Trophoblast cell (in vitro differentiated cells and primary cell): Measurements from ENCODE around the gene THSD4.
"Not testable (repeated sequence)": the region's sequence is repeated elsewhere in the genome, so short reads cannot be mapped to it uniquely, and the experiment has no call there.

Source experiments
- DNase-seq, 2 donors: peaks; one replicate each; pipeline ENCODE4 v3.0.0-alpha.2; 2016
- H2AFZ ChIP-seq: 2 replicates; pipeline ENCODE4 v1.6.1; 2013; ENCODE audit warnings: low read length, moderate library complexity, mild to moderate bottlenecking; ENCODE audit not compliant: insufficient read depth, poor library complexity
- H2AK5ac ChIP-seq: 2 replicates; pipeline ENCODE4 v1.6.1; 2013; ENCODE audit warnings: mild to moderate bottlenecking, low read length
- H2BK120ac ChIP-seq: 2 replicates; pipeline ENCODE4 v1.6.1; 2013; ENCODE audit warnings: low read length, mild to moderate bottlenecking, moderate library complexity; ENCODE audit not compliant: insufficient read depth, poor library complexity
- H2BK12ac ChIP-seq: 2 replicates; pipeline ENCODE4 v1.6.1; 2013; ENCODE audit warnings: mild to moderate bottlenecking, low read length, moderate library complexity
- H2BK5ac ChIP-seq: 2 replicates; pipeline ENCODE4 v1.6.1; 2013; ENCODE audit warnings: low read length, low read depth, moderate library complexity, mild to moderate bottlenecking; ENCODE audit not compliant: poor library complexity
- H3K14ac ChIP-seq: 2 replicates; pipeline ENCODE4 v1.6.1; 2013; ENCODE audit warnings: mild to moderate bottlenecking, low read length
- H3K18ac ChIP-seq: 2 replicates; pipeline ENCODE4 v1.6.1; 2013; ENCODE audit warnings: mild to moderate bottlenecking, low read length
- H3K23ac ChIP-seq: 2 replicates; pipeline ENCODE4 v1.6.1; 2013; ENCODE audit warnings: low read length
- H3K27ac ChIP-seq: 2 replicates; pipeline ENCODE4 v1.5.1; 2013; ENCODE audit warnings: low read depth, mild to moderate bottlenecking, inconsistent platforms, low read length, moderate library complexity
- H3K27me3 ChIP-seq: 2 replicates; pipeline ENCODE4 v1.6.1; 2013; ENCODE audit warnings: inconsistent platforms, mild to moderate bottlenecking, low read length, moderate library complexity; ENCODE audit not compliant: insufficient read depth
- H3K36me3 ChIP-seq, 2 experiments: 1 replicate in 1 of 2; 2 replicates in 1 of 2; pipeline ENCODE4 v1.6.1; 2013; ENCODE audit warnings: low read length in 2 of 2, mild to moderate bottlenecking in 2 of 2, moderate library complexity in 1 of 2; ENCODE audit not compliant: insufficient read depth in 2 of 2, control insufficient read depth in 1 of 2
- H3K4ac ChIP-seq: 2 replicates; pipeline ENCODE4 v1.6.1; 2013; ENCODE audit warnings: low read depth, mild to moderate bottlenecking, low read length, moderate library complexity
- H3K4me1 ChIP-seq, 2 experiments: 1 replicate in 1 of 2; 2 replicates in 1 of 2; pipeline ENCODE4 v1.6.1; 2013; ENCODE audit warnings: low read length in 2 of 2, mild to moderate bottlenecking in 2 of 2, moderate library complexity in 1 of 2; ENCODE audit not compliant: insufficient read depth in 2 of 2, control insufficient read depth in 1 of 2
- H3K4me2 ChIP-seq: 2 replicates; pipeline ENCODE4 v1.6.1; 2013; ENCODE audit warnings: inconsistent platforms, mild to moderate bottlenecking, low read length, moderate library complexity
- H3K4me3 ChIP-seq: 2 replicates; pipeline ENCODE4 v1.5.1; 2013; ENCODE audit warnings: mild to moderate bottlenecking, low read depth, low read length, inconsistent platforms
- H3K79me1 ChIP-seq: one replicate; pipeline ENCODE4 v1.6.1; 2013; ENCODE audit warnings: low read length
- H3K79me2 ChIP-seq: 2 replicates; pipeline ENCODE4 v1.6.1; 2013; ENCODE audit warnings: low read length, mild to moderate bottlenecking; ENCODE audit not compliant: control insufficient read depth, insufficient read depth, poor library complexity
- H3K9ac ChIP-seq: 2 replicates; pipeline ENCODE4 v1.6.1; 2013; ENCODE audit warnings: mild to moderate bottlenecking, low read length
- H3K9me3 ChIP-seq: 2 replicates; pipeline ENCODE4 v1.6.1; 2013; ENCODE audit warnings: low read depth, mild to moderate bottlenecking, control low read depth, inconsistent platforms, low read length; ENCODE audit not compliant: insufficient read depth
- H4K12ac ChIP-seq: 2 replicates; pipeline ENCODE4 v1.6.1; 2013; ENCODE audit warnings: low read depth, mild to moderate bottlenecking, low read length, moderate library complexity
- H4K8ac ChIP-seq: 2 replicates; pipeline ENCODE4 v1.6.1; 2013; ENCODE audit warnings: low read depth, mild to moderate bottlenecking, low read length, moderate library complexity
- H4K91ac ChIP-seq: one replicate; pipeline ENCODE4 v1.6.1; 2013; ENCODE audit warnings: low read depth, mild to moderate bottlenecking, low read length, moderate library complexity
- WGBS: extraction: QIAGEN DNeasy Blood & Tissue Kit; methylation state at CpG from one replicate; pipeline ENCODE4 v1.1.7; 2013; ENCODE audit warnings: missing lambda C conversion rate; ENCODE audit not compliant: insufficient read length, insufficient coverage; ENCODE audit errors: extremely low coverage; 5-methylcytosine and 5-hydroxymethylcytosine counted together

Gene THSD4

DNA sequence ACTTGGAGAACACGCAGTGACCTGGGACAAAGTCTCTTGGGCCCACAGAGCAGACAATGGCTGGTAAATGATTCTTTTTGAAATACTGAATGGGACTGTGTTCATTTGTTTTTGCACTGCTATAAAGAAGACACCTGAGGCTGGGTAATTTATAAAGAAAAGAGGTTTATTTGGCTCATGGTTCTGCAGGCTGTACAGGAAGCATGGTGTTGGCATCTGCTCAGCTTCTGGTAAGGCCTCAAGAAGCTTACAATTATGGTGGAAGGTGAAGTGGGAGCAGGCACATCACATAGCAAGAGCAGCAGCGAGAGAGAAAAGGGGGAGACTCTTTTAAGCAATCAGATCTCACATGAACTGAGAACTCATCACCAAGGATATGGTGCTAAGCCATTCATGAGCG is 321.6 kb downstream of the THSD4 start:
- no CpG with 5 or more reads among the region's 3 CpGs for WGBS
- no peak overlapping the region for H2BK5ac ChIP-seq
- H2AK5ac ChIP-seq: no peak overlapping the region
- no peak overlapping the region for H4K8ac ChIP-seq
- DNase-seq: no peak
- no peak overlapping the region for H4K12ac ChIP-seq
- H2BK12ac ChIP-seq: no peak overlapping the region
- no peak overlapping the region for H3K14ac ChIP-seq
- no peak overlapping the region for H3K18ac ChIP-seq
- no peaks in the 10 kb centered on the region for H3K36me3 ChIP-seq
- H2BK120ac ChIP-seq: no peak overlapping the region
- no peak overlapping the region for H3K27ac ChIP-seq
- H3K27me3 ChIP-seq: peaks cover 2% of the 10 kb centered on the region
- H3K4me1 ChIP-seq: no peaks in the 10 kb centered on the region
- no peaks in the 10 kb centered on the region for H3K79me2 ChIP-seq
- H3K4me2 ChIP-seq: no peak overlapping the region
- no peak overlapping the region for H3K9ac ChIP-seq
- no peak overlapping the region for H2AFZ ChIP-seq
- H3K4ac ChIP-seq: no peak overlapping the region
- no peak overlapping the region for H3K4me3 ChIP-seq
- no peak overlapping the region for H3K23ac ChIP-seq
- peaks cover 5% of the 10 kb centered on the region for H3K9me3 ChIP-seq
- no peaks in the 10 kb centered on the region for H3K79me1 ChIP-seq
- H4K91ac ChIP-seq: no peak overlapping the region

- H3K14ac ChIP-seq: no peak overlapping the region
- H3K23ac ChIP-seq: no peak overlapping the region
- H3K79me1 ChIP-seq: no peaks in the 10 kb centered on the region
- H3K4ac ChIP-seq: no peak overlapping the region
- no peak overlapping the region for H4K8ac ChIP-seq
- no peaks in the 10 kb centered on the region for H3K79me2 ChIP-seq
- no peak overlapping the region for H2AFZ ChIP-seq
- DNase-seq: no peak
- H3K27me3 ChIP-seq: peaks cover 2% of the 10 kb centered on the region
- H2BK5ac ChIP-seq: no peak overlapping the region
- H4K91ac ChIP-seq: no peak overlapping the region
- H2AK5ac ChIP-seq: no peak overlapping the region
- H3K9me3 ChIP-seq: peaks cover 5% of the 10 kb centered on the region
- no peak overlapping the region for H3K9ac ChIP-seq
- no peak overlapping the region for H3K18ac ChIP-seq
- H3K27ac ChIP-seq: no peak overlapping the region
- no peak overlapping the region for H3K4me2 ChIP-seq
- H2BK12ac ChIP-seq: no peak overlapping the region
- no peaks in the 10 kb centered on the region for H3K36me3 ChIP-seq
- WGBS: no CpG with 5 or more reads among the region's 3 CpGs
- H2BK120ac ChIP-seq: no peak overlapping the region
- no peak overlapping the region for H3K4me3 ChIP-seq
- H3K4me1 ChIP-seq: no peaks in the 10 kb centered on the region
- no peak overlapping the region for H4K12ac ChIP-seq
Observed at GRCh38 chr15:71437404-71437803, 322.1 kb downstream of the THSD4 start.

DNA sequence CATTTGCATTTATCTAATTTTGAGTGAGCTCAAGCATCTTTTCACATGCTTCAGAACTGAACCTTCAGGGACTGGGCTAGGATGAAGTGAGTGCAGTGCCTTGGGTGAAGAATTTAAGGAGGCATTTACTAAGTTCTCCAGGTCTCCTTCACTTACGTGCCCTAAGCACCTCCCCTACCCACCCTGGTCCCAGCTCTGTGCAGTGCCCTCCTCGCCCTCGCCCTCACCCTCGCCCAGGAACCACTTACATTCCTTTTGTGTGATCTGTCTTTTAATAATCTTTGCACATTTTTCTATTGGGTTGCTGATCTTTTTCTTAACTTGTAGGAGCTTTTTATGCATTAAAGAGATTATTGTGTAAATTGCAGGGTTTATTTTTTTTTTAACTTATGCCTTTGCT is 322.6 kb downstream of the THSD4 start:
- Histone ChIP-seq H3K9me3 (peaks cover 5% of the 10 kb centered on the region), H3K4me1 (no peaks in the 10 kb centered on the region), H4K91ac (no peak overlapping the region), H2AK5ac (no peak overlapping the region), H3K18ac (no peak overlapping the region), H3K79me1 (no peaks in the 10 kb centered on the region), H2AFZ (no peak overlapping the region), H2BK12ac (no peak overlapping the region), H4K8ac (no peak overlapping the region), H3K27me3 (peaks cover 2% of the 10 kb centered on the region), H3K23ac (no peak overlapping the region), H3K4ac (no peak overlapping the region), H4K12ac (no peak overlapping the region), H3K14ac (no peak overlapping the region), H3K4me2 (no peak overlapping the region), H3K9ac (no peak overlapping the region), H3K79me2 (no peaks in the 10 kb centered on the region), H3K4me3 (no peak overlapping the region), H3K36me3 (no peaks in the 10 kb centered on the region), H2BK120ac (no peak overlapping the region), H3K27ac (no peak overlapping the region), H2BK5ac (no peak overlapping the region)
- no peak for DNase-seq
- WGBS: no CpG with 5 or more reads among the region's 4 CpGs

- H2BK5ac ChIP-seq, H3K14ac ChIP-seq, DNase-seq, H3K4ac ChIP-seq, H3K79me2 ChIP-seq, H4K12ac ChIP-seq, H3K4me1 ChIP-seq, H4K91ac ChIP-seq, H3K9ac ChIP-seq, H2BK12ac ChIP-seq, H2AFZ ChIP-seq, H4K8ac ChIP-seq, H3K18ac ChIP-seq, H3K79me1 ChIP-seq, H3K9me3 ChIP-seq, H3K36me3 ChIP-seq, H3K23ac ChIP-seq, H3K27me3 ChIP-seq, H3K4me2 ChIP-seq, H2BK120ac ChIP-seq, H3K27ac ChIP-seq, H3K4me3 ChIP-seq, H2AK5ac ChIP-seq: not testable (repeated sequence)
- no CpG with 5 or more reads among the region's 2 CpGs for WGBS
Observed at GRCh38 chr15:71439478-71439877, 324.2 kb downstream of the THSD4 start.
